ENCODE data around the gene KCNN2. TPM values are rescaled to one million over a fixed set of nuclear protein-coding genes. Genes with fewer than 3 reads are reported as not detected.

The KCNN2 gene
- total RNA-seq, 3 donors from 2014 or later: 0.16 to 0.33 TPM; not detected in 1

- H3K4me3 ChIP-seq: no peak overlapping the region
- DNase-seq (ENCODE audit: low spot score in 2 of 2): no peak
- no peaks in the 10 kb centered on the region for H3K9me3 ChIP-seq
- H3K36me3 ChIP-seq: no peaks in the 10 kb centered on the region
- intact Hi-C loops (cut with DNase I; ENCODE audit: low total_unique reads): no loop called here
- no peaks in the 10 kb centered on the region for H3K4me1 ChIP-seq
- no peak overlapping the region for H3K27ac ChIP-seq
- TF ChIP-seq POLR2A (IDR thresholded peaks at IDR 0.05) (no peak), CTCF (IDR thresholded peaks at IDR 0.05) (no peak), POLR2AphosphoS5 (IDR thresholded peaks at IDR 0.05) (no peak)
- no peaks in the 10 kb centered on the region for H3K27me3 ChIP-seq
These were observed 142.7 kb downstream of the KCNN2 start for GRCh38 chr5:114504560-114504959.

- no peak for DNase-seq (ENCODE audit: low spot score in 2 of 2)
- Histone ChIP-seq H3K27me3 (no peaks in the 10 kb centered on the region), H3K4me3 (no peak overlapping the region), H3K9me3 (peaks cover 0 to 8% of the 10 kb centered on the region in 2 donors), H3K4me1 (no peaks in the 10 kb centered on the region), H3K27ac (no peak overlapping the region), H3K36me3 (no peaks in the 10 kb centered on the region)
- intact Hi-C loops (cut with DNase I; ENCODE audit: low total_unique reads): no loop called here
- TF ChIP-seq CTCF (IDR thresholded peaks at IDR 0.05) (no peak), POLR2AphosphoS5 (IDR thresholded peaks at IDR 0.05) (no peak), POLR2A (IDR thresholded peaks at IDR 0.05) (no peak)
These were observed 162.4 kb downstream of the KCNN2 start for GRCh38 chr5:114524221-114524620.

GRCh38 chr5:114544561-114544960 lies 182.7 kb downstream of the KCNN2 start:
- peaks cover 0 to 11% of the 10 kb centered on the region in 2 donors for H3K9me3 ChIP-seq
- TF ChIP-seq POLR2AphosphoS5 (IDR thresholded peaks at IDR 0.05): no peak
- TF ChIP-seq CTCF (IDR thresholded peaks at IDR 0.05): no peak
- TF ChIP-seq POLR2A (IDR thresholded peaks at IDR 0.05): no peak
- H3K27me3 ChIP-seq: no peaks in the 10 kb centered on the region
- no peak overlapping the region for H3K27ac ChIP-seq
- no peaks in the 10 kb centered on the region for H3K4me1 ChIP-seq
- intact Hi-C loops (cut with DNase I; ENCODE audit: low total_unique reads): no loop called here
- no peaks in the 10 kb centered on the region for H3K36me3 ChIP-seq
- H3K4me3 ChIP-seq: no peak overlapping the region
- DNase-seq (ENCODE audit: low spot score in 2 of 2): no peak

Measured in breast epithelium (tissue), 4 donors.